Measurements from ENCODE around the gene RCC2.

Gene RCC2

GRCh38 chr1:17370618-17371017, 68.9 kb downstream of the RCC2 start:
- no peak for FAIRE-seq

- FAIRE-seq: no peak
These were observed 70.0 kb downstream of the RCC2 start for GRCh38 chr1:17369466-17369865.

- no peak for FAIRE-seq
These were observed 74.2 kb downstream of the RCC2 start for GRCh38 chr1:17365293-17365692.

GRCh38 chr1:17363771-17364170, 75.7 kb downstream of the RCC2 start:
- FAIRE-seq: no peak

- no peak for FAIRE-seq
These were observed 76.1 kb downstream of the RCC2 start for GRCh38 chr1:17363351-17363750.

GRCh38 chr1:17361687-17362086, 77.8 kb downstream of the RCC2 start:
- FAIRE-seq: no peak

GRCh38 chr1:17360272-17360956, 79.1 kb downstream of the RCC2 start:
- FAIRE-seq: no peak

- no peak for FAIRE-seq
These were observed 79.7 kb downstream of the RCC2 start for GRCh38 chr1:17359808-17360207.

GRCh38 chr1:17359031-17359430, 80.4 kb downstream of the RCC2 start:
- no peak for FAIRE-seq

- FAIRE-seq: no peak
These were observed 80.9 kb downstream of the RCC2 start for GRCh38 chr1:17358557-17358956.
